HS-5 (cell line): ENCODE data around the gene PCNT.
"Not testable (repeated sequence)": the region's sequence is repeated elsewhere in the genome, so short reads cannot be mapped to it uniquely, and the experiment has no call there.

Experiments used
- DNase-seq: peaks from one replicate; pipeline ENCODE4 v3.0.0-alpha.2; 2012; ENCODE audit warnings: low read depth

The PCNT gene

GRCh38 chr21:46304955-46305354 lies 19.0 kb upstream of the PCNT start:
- no peak for DNase-seq

GRCh38 chr21:46307625-46308024 lies 16.3 kb upstream of the PCNT start:
- DNase-seq: peak; percentile 56

DNA sequence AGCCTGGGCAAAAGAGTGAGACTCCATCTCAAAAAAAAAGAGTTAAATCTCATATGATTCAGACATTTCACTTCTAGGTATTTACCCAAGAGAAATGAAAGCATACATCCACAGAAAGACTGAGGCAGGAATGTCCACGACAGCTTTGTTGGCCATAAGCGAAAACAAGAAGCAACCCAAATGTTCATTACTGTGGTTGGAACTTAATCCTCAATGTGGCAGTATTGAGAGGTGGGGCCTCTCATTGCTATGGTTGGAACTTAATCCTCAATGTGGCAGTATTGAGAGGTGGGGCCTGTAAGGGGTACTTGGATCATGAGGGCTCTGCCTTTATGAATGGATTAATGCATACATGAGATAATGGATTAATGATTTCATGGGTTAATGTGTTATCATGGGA lies 15.5 kb upstream of the PCNT start:
- no peak for DNase-seq

DNA sequence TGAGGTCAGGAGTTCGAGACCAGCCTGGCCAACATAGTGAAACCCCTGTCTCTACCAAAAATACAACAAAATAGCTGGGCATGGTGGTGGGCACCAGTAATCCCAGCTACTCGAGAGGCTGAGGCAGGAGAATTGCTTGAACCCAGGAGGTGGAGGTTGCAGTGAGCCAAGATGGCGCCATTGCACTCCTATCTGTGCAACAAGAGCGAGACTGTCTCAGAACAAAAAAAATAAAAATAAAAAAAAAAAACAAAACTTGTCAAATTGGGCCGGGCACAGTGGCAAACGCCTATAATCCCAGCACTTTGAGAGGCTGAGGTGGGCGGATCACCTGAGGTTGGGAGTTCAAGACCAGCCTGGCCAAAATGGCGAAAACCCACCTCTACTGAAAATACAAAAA lies 13.7 kb upstream of the PCNT start:
- not testable (repeated sequence) for DNase-seq

GRCh38 chr21:46311568-46311967 lies 12.4 kb upstream of the PCNT start:
- no peak for DNase-seq

- no peak for DNase-seq
Observed at GRCh38 chr21:46312949-46313348, 11.0 kb upstream of the PCNT start.

GRCh38 chr21:46314441-46315020 lies 9.4 kb upstream of the PCNT start:
- no peak for DNase-seq

- DNase-seq: no peak
Observed at GRCh38 chr21:46316708-46317324, 7.1 kb upstream of the PCNT start.

DNA sequence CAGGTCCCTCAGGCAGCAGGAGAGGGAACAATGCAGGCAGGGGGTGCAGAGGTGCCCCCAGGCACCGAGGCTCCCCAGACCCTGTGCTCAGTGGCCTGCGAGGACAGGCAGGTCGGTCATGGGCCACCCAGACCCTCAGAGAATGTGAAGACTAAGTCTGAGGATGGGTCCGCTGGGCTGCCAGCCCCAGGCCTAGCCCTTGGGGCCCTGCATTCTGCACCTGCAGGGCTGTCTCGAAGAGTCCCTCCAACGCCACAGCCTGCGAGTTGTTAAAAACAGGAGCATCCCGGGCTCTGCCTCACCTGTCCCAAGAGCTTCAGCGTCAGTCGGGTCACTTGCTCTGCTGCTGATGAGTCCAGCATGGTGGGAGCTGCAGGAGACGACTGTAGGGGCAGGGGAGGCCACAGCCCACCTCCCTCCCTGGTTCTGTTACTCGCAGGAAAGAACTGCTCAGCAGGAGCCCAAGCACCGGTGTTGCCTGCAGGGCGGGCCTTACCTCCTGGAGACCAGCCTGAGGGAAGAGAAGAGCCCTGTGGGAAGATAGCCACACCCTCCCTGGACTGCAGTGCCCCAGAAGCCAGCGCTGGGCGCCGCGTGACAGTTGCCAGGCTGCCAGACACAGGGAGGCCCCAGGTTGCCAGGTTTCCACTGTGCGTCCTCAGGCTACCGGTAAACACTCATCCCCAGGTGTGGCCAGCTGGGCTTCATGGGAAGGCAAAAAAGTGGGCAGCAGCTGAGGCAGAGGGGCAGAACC lies 6.1 kb upstream of the PCNT start:
- no peak for DNase-seq

DNA sequence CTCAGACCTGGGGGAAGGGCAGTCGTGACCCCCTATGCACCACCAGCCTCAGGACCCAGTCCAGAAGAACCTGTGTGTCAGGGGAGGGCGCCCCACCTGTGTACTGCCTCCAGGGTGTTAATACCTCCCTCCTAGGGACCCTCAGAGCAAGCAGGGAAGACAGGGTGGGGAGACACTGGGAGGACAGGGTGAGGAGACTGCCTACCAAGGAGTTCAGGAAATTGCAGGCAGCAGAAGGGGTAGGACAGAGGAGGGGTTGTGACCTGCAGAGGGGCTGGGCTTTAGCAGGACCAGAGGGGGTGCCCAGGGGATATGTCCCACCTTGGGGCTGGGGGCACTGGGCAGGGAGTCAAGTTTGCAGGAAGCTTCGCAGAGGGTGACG lies 5.5 kb upstream of the PCNT start:
- DNase-seq: no peak

DNA sequence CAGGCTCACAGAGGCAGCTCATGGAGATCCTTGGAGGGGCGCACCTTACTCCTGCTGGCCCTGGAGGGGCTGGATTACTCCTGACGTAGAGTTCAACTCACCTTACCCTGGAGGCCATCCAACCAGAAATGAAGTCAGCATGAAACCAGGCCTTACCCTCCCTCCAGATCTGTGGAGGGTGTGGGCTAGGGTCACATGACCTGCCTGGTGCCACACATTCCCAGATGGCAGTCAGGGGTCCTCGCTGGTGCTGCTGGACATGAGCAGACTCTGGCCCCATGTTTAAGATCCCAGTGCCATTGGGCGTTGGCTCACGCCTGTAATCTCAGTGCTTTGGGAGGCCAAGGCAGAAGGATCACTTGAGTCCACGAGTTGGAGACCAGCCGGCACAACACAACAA lies 4.8 kb upstream of the PCNT start:
- no peak for DNase-seq

DNA sequence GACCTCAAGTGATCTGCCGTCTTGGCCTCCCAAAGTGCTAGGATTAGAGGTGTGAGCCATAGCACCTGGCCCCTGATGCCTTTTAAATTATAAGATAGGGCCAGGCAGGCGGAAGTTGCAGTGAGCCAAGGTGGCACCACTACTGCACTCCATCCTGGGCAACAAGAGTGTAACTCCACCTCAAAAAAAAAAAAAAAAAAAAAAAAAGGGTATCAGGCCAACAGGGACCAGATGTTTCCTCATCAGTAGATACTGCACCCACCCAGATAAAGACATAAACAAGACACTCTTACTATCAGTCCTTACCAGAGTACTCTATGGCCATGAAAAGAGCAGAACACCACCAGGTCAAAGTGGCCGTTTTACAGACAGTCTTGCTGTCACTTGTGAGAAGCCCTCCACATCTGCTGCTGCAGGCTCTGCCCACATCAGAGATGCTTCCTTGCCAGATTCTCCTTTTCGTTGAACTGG lies 3.6 kb upstream of the PCNT start:
- no peak for DNase-seq

- no peak for DNase-seq
Observed at GRCh38 chr21:46322351-46323226, 1.4 kb upstream of the PCNT start.

DNA sequence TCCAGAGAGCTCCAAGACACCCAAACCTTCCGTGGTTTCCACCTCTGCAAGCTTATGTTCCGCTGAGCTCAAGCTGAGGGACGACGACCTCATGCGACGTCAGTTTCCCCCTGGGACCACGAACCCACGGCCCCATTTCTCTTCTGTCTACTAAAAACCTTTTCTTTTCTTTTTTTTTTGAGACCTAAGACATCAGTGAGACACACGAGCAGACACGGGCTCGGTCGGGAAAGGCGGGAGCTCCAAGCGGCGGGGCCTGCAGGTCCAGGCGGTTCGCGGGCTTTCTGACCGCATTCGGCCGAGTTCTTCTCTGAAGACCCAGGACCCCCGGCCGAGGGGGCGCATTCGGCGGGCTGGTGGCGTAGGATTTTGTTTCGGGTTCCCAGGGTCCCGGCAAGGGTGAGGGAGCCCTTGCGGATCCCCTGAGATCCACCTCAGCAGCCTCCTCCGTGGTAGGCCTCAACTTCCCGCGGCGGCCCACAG lies 688 bp upstream of the PCNT start:
- DNase-seq: no peak

DNA sequence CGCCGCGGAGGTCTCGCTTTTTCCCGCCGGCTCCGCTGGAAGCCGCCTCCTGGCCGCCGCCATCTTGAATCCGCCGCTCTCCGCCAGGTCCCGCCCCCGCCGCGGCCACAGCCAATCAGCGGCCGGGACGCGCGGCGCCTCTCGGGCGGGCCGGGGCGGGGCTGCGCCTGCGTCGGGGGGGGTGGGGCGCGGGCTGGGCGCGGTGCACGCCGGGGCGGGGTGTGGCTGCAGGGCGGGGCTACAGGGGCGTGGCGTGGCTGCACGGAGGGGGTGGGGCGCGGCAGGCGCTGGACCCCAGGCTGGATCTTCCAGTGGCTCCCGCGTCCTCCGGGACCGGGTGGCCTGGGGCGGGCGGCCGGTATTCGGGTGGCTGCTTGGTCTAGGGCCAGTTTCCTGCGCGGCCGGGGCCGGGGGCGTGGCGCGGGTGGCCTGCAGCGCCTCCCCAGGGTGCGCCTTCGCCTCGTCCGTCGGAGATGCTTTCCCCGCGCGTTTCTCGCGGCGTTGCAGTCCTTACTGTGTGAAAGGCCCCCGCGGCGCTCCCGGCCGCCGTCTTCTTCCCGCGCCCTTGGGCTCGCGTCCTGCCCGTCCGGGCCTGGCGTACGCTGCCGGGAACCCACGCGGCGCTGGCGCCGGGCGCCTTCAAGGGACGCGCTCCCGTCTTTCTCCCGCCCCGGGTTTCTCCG lies 575 bp downstream of the PCNT start:
- no peak for DNase-seq

DNA sequence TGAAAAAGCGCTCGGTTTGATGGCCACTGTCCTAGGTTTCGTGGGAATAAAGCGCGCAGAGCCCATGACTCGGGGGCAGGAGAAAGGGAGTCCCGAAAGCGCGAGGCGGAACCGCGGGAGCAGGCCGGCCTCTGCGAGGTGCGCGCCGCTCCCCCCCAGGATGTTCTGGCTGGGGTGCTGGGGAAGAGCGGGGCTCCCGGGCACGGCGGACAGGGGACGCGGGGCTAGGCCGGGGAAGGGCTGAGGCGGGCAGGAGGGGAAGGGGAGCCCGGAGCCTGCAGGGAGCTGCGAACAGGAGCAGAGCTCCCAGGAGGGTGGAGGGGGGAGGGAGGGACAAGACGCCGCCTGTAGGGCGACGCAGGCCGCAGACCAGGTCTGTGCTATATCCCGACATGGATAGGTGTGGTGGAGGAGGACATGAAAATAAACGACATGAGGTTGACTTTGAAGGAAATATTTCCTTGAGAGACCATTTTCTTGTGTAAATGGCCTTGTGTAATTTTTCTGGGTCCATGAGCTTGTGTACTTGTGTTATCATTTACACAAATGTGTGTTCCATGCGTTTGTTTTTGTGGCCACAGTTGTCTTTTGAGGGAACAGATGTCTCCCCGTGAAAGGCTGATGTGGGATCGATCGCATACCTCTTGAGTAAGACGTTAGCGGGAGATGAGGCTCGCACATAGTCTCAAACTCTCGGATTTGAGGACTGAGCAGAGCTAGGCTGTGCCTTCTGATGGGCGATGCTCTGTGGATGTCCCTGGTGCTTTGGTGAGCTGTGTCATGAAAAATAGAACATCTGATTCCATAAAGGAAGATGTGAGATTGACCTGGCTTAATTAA lies 1.3 kb downstream of the PCNT start:
- no peak for DNase-seq

DNA sequence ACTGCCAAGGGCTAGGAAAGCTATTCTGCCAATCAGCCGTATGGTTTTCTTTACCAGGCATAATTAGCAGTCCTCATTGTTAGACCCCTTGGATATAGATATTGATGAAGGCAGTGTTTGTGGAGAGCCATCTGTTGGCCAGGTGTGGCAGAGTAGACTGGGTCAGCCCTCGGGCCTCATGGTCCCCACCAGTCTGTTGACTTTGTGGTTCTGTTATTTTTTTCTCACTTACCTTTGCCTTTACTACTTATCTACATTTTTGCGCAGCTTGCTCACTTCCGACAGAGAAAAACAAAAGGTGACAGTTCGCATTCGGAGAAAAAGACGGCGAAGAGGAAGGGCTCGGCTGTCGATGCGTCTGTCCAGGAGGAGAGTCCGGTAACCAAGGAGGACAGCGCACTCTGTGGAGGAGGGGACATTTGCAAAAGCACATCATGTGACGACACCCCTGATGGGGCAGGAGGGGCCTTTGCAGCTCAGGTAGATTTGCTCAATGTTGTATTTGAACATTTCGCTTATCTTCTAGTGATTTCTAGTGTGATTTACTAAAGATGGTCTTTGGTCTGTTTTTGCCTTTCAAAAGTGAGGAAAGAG lies 2.3 kb downstream of the PCNT start:
- no peak for DNase-seq

- DNase-seq: no peak
Observed at GRCh38 chr21:46327711-46328110, 3.8 kb downstream of the PCNT start.

DNA sequence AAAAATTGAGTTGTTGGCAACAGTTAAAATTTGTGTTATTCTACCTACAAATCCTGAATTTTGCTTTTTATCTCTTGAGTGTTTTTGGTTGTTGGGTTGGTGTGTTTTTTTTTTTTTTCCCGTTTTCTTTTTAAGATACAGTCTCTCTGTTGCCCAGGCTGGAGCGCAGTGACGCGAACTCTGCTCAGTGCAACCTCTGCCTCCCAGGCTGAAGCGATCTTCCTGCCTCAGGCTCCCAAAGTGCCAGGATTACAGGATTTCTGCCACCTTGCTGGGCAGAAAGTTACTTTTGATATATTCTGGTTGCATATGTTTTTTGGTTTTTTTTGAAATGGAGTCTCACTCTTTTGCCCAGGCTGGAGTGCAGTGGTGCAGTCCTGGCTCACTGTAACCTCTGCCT lies 4.2 kb downstream of the PCNT start:
- DNase-seq: no peak

GRCh38 chr21:46329796-46330195 lies 5.8 kb downstream of the PCNT start:
- DNase-seq: no peak
